Articular chondrocyte of knee joint (primary cell): ENCODE data around the gene FOXN4. TPM values are rescaled to one million over a fixed set of nuclear protein-coding genes. Genes with fewer than 3 reads are reported as not detected.

Source experiments
- total RNA-seq: library from RNA; depleted of rRNA; stranded (reverse); fragments of >200 nt; gene quantifications from 2 replicates; pipeline ENCODE4 v1.2.3, GENCODE V29; 2012

Gene FOXN4, protein sequence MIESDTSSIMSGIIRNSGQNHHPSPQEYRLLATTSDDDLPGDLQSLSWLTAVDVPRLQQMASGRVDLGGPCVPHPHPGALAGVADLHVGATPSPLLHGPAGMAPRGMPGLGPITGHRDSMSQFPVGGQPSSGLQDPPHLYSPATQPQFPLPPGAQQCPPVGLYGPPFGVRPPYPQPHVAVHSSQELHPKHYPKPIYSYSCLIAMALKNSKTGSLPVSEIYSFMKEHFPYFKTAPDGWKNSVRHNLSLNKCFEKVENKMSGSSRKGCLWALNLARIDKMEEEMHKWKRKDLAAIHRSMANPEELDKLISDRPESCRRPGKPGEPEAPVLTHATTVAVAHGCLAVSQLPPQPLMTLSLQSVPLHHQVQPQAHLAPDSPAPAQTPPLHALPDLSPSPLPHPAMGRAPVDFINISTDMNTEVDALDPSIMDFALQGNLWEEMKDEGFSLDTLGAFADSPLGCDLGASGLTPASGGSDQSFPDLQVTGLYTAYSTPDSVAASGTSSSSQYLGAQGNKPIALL
- total RNA-seq, result not detected in 2 replicates

GRCh38 chr12:109308534-109309380 is at the start of gene FOXN4:
Gene FOXN4 (minus strand): TSS chr12:109309284. CDS start chr12:109308321, 963 bp downstream.

DNA sequence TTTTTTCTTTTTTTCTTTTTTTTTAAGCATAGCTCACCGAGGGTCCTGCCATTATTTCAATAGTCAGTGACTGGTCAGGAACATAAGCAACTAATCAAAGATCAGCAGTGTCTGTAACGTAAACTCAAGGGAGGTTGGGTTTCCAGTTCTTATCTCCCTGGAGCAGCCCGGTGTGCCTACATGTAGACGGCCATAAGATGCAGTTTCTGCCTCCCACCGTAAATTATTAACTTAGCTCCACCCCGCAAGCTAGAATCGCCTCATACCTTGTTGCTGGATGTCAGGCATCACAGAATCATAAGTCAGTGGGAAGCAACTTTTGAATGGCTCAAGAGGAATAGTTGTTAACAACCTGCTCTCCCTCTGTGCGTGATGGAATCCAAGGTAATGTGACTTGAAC is 38.5 kb upstream of the FOXN4 start, which contains the start of gene MYO1H:
MYO1H (plus strand) TSS at position 312 of the 400 bp plus-strand sequence; CDS start at position 373, 61 bp downstream.

Other genes starting within 250 kb of the FOXN4 start
- 13.1 and 15.0 TPM in 2 replicates for gene ALKBH2, start 215.8 kb downstream of the FOXN4 start, total RNA-seq
- 17.2 and 25.2 TPM in 2 replicates for gene UNG, start 211.7 kb downstream of the FOXN4 start, total RNA-seq
- 8.0 and 9.4 TPM in 2 replicates for gene ACACB, start 192.7 kb downstream of the FOXN4 start, total RNA-seq
- not detected in 2 replicates for gene MYO1H, start 38.6 kb upstream of the FOXN4 start, total RNA-seq
- 127 and 145 TPM in 2 replicates for gene KCTD10, start 168.0 kb upstream of the FOXN4 start, total RNA-seq
- gene UBE3B, start 168.3 kb upstream of the FOXN4 start, total RNA-seq, result 40.0 and 47.7 TPM in 2 replicates